Naive thymus-derived CD8-positive, alpha-beta T cell (primary cell): ENCODE results near the gene AKNA. TPM values are rescaled to one million over a fixed set of nuclear protein-coding genes. Genes with fewer than 3 reads are reported as not detected.

Experiments used
- ATAC-seq, 2 donors: fragments of 150-1000 bp; cut with Tn5 transposase in 1 of 2; sonication (Bioruptor Pico), chemical (Tn5 transposase) in 1 of 2; 1 replicate in 1 of 2; 2 replicates in 1 of 2; pipeline ENCODE4 v1.10.0; 2021; ENCODE audit warnings: mild to moderate bottlenecking in 2 of 2, moderate library complexity in 2 of 2
- POLR2A ChIA-PET: fragments of 350-600 bp; sonication (Branson Sonifier 250); formaldehyde crosslinking; loops from one replicate; lab custom pipeline; 2021; ENCODE audit warnings: antibody characterized with exemption; lab: Charles Lee
- DNase-seq, 10 donors: peaks; one replicate each; pipeline versions ENCODE4 v3.0.0 to v3.0.0-alpha.2; 2020 to 2022
- H3K27ac Mint-ChIP-seq, 10 donors: one replicate each; pipeline ENCODE4 v1.8.0; 2020 to 2022; ENCODE audit warnings: mild to moderate bottlenecking in 10 of 10, mixed read lengths in 10 of 10, moderate library complexity in 4 of 10, inconsistent platforms in 1 of 10
- H3K27me3 Mint-ChIP-seq, 5 donors: one replicate each; pipeline ENCODE4 v1.8.0; 2021 to 2022; ENCODE audit warnings: mixed read lengths in 5 of 5
- H3K36me3 Mint-ChIP-seq, 3 donors: one replicate each; pipeline ENCODE4 v1.8.0; 2020 to 2022; ENCODE audit warnings: mixed read lengths in 3 of 3, mild to moderate bottlenecking in 2 of 3, inconsistent platforms in 1 of 3
- H3K4me1 Mint-ChIP-seq, 4 donors: one replicate each; pipeline ENCODE4 v1.8.0; 2021 to 2022; ENCODE audit warnings: mixed read lengths in 4 of 4
- H3K4me3 Mint-ChIP-seq, 10 donors: one replicate each; pipeline ENCODE4 v1.8.0; 2020 to 2022; ENCODE audit warnings: mild to moderate bottlenecking in 10 of 10, mixed read lengths in 10 of 10, moderate library complexity in 6 of 10, inconsistent platforms in 1 of 10
- H3K9me3 Mint-ChIP-seq, 9 donors: one replicate each; pipeline ENCODE4 v1.8.0; 2020 to 2022; ENCODE audit warnings: mixed read lengths in 9 of 9, mild to moderate bottlenecking in 3 of 9, inconsistent platforms in 1 of 9, moderate library complexity in 1 of 9
- polyA plus RNA-seq, 3 donors: library from polyadenylated mRNA; unstranded; fragments of 300-500 nt; fragmentation: Illumina TruSeq; gene quantifications; one replicate each; pipeline ENCODE4 v1.2.3, GENCODE V29; 2021
- total RNA-seq, 8 experiments: library from RNA in 2 of 8; stranded (reverse) in 2 of 8; gene quantifications; one replicate each; pipeline ENCODE4 v1.2.3 and lab custom pipeline; 2021 to 2026

Gene AKNA
- total and polyA plus RNA-seq, 5 experiments from 2014 or later, result 12.7 to 430 (median 31.6) TPM

DNA sequence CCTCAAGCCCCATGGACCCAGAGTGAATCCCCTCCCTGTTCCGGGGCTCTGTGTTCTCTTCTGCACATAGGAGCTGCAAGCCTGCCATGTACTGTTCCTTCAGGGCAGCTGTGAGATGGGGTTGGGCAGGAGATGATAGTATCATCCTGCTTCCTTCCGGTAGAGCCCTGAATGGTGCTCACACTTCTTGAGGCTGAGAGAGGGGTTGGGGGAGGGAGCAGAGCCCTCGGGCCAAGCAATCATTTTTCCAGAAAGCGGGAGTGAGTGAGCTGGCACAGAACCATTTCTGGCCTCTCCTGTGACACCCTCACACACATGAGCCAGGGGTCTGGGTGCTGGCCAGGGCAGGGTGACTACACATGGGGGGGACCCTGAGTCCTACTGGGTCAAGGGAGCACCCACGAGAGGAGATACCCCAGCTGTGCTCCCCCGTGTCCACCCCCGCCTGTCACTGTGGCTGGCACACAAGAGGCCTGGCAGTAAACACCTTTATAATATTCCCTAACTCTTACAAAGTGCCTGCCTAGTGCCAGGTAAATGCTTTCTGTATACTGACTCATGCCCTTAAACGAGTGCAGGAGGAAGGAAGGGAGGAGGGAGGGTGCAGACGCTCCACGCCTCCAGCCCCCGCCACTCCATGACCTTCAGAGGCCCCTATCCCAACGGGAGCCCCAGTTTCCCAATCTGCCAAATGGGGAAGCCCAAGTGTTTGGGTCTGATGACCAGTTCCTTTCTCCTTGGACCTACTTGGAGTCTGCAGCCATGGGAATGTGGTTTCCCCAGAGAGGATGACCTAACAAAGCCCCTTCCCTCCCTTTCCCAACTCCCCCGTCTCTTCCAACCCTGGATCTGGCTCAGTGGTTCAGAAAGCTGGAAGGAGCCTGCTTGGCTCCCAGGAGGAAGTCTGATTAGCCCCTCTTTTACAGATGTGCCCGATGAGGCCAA, 15.5 kb downstream of the AKNA start:
- Mint-ChIP-seq H3K36me3 (peaks cover 5 to 78% (median 34%) of the 10 kb centered on the region in 3 donors), H3K27ac (peak overlapping the region; percentile 85 to 98 (median 90))
- POLR2A ChIA-PET, result interaction anchor here (0.6 to 41.6 kb wide), 9 partner anchors 8 to 558 kb away, joined by 3 to 1589 read pairs (median 4); partner anchors contain the start of genes AKNA, ATP6V1G1 and TNFSF8

GRCh38 chr9:114371343-114371944, 16.3 kb downstream of the AKNA start:
- Mint-ChIP-seq H3K36me3 (peaks cover 9 to 78% (median 34%) of the 10 kb centered on the region in 3 donors), H3K9me3 (no peaks in the 10 kb centered on the region), H3K4me1 (peaks cover 51 to 94% (median 93%) of the 10 kb centered on the region in 4 donors), H3K27ac (peak overlapping the region; percentile 85 to 98 (median 92)), H3K4me3 (peak overlapping the region; percentile 61 to 88 (median 83)), H3K27me3 (no peaks in the 10 kb centered on the region)
- DNase-seq (no peak), ATAC-seq (no peak)
- POLR2A ChIA-PET, result interaction anchor here (0.9 to 41.6 kb wide), 5 partner anchors 8 to 216 kb away, joined by 4 to 1589 read pairs (median 52); partner anchors contain the start of genes AKNA and ATP6V1G1

More for the DNA sequence above, 15.5 kb downstream of the AKNA start:
- Mint-ChIP-seq H3K9me3 (no peaks in the 10 kb centered on the region), H3K4me3 (peak overlapping the region; percentile 61 to 88 (median 83)), H3K27me3 (no peaks in the 10 kb centered on the region), H3K4me1 (peaks cover 49 to 93% (median 92%) of the 10 kb centered on the region in 4 donors)
- peak; percentile 43 to 49 for ATAC-seq
- peak in 7 of 10 donors; percentile 31 to 67 (median 50) for DNase-seq

DNA sequence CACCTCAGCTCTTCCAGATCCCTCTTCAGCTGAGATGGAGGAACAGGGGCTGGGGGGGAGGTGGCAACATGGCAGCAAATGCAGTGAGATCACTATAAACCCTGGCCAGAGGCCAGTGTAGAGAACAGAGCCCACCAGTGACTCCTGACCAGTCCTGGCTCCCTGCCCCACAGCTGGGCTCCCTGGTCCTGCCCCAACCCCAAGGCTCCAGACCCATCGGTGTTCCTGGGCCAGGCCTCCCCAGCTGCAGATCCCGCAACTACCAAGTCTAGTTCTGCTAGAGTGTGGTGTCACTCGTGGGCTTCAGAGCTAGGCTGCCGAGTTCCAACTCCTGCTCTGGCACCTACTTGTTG, 16.8 kb downstream of the AKNA start:
- Mint-ChIP-seq H3K36me3 (peaks cover 9 to 81% (median 37%) of the 10 kb centered on the region in 3 donors), H3K9me3 (no peaks in the 10 kb centered on the region), H3K4me3 (peak overlapping the region in 9 of 10 donors; percentile 61 to 88 (median 82)), H3K27me3 (no peaks in the 10 kb centered on the region), H3K4me1 (peaks cover 53 to 96% (median 95%) of the 10 kb centered on the region in 4 donors), H3K27ac (peak overlapping the region; percentile 85 to 98 (median 90))
- POLR2A ChIA-PET, result interaction anchor here (0.9 to 41.6 kb wide), 4 partner anchors 9 to 217 kb away, joined by 4 to 1589 read pairs (median 164); partner anchors contain the start of genes AKNA and ATP6V1G1
- DNase-seq (no peak), ATAC-seq (no peak)

GRCh38 chr9:114370251-114370967, 17.4 kb downstream of the AKNA start:
- Mint-ChIP-seq H3K36me3 (peaks cover 9 to 81% (median 36%) of the 10 kb centered on the region in 3 donors), H3K27me3 (no peaks in the 10 kb centered on the region), H3K4me1 (peaks cover 49 to 96% (median 96%) of the 10 kb centered on the region in 4 donors), H3K9me3 (no peaks in the 10 kb centered on the region), H3K27ac (peak overlapping the region; percentile 22 to 98 (median 92)), H3K4me3 (peak overlapping the region in 9 of 10 donors; percentile 33 to 88 (median 75))
- ATAC-seq (no peak), DNase-seq (no peak)
- POLR2A ChIA-PET, result interaction anchor here (0.9 to 41.6 kb wide), 3 partner anchors 8 to 23 kb away, joined by 4 to 1589 read pairs (median 324); partner anchors contain the start of gene AKNA

- peaks cover 0 to 3% (median 0%) of the 10 kb centered on the region in 9 donors for H3K9me3 Mint-ChIP-seq
- no peak for DNase-seq
Measured at GRCh38 chr9:114369216-114370130, 18.3 kb downstream of the AKNA start.

GRCh38 chr9:114367772-114368569, 19.8 kb downstream of the AKNA start:
- peaks cover 9 to 82% (median 42%) of the 10 kb centered on the region in 3 donors for H3K36me3 Mint-ChIP-seq
- no peak for ATAC-seq
- no peak for DNase-seq
- H3K9me3 Mint-ChIP-seq, result peaks cover 0 to 3% (median 0%) of the 10 kb centered on the region in 9 donors
- peak overlapping the region; percentile 88 to 99 (median 97) for H3K27ac Mint-ChIP-seq
- POLR2A ChIA-PET, result interaction anchor here (1.8 to 41.6 kb wide), 5 partner anchors 20 to 244 kb away, joined by 5 to 1589 read pairs (median 10); partner anchors contain the start of genes AKNA, ATP6V1G1 and WHRN
- H3K4me1 Mint-ChIP-seq, result peaks cover 44 to 96% (median 93%) of the 10 kb centered on the region in 4 donors
- peak overlapping the region in 8 of 10 donors; percentile 31 to 81 (median 72) for H3K4me3 Mint-ChIP-seq
- H3K27me3 Mint-ChIP-seq, result no peaks in the 10 kb centered on the region

More at GRCh38 chr9:114369216-114370130, 18.3 kb downstream of the AKNA start:
- POLR2A ChIA-PET, result interaction anchor here (17.4 to 41.6 kb wide), 2 partner anchors 22 to 23 kb away, joined by 324 to 1589 read pairs; partner anchors contain the start of gene AKNA
- Mint-ChIP-seq H3K36me3 (peaks cover 9 to 81% (median 41%) of the 10 kb centered on the region in 3 donors), H3K27me3 (no peaks in the 10 kb centered on the region), H3K4me3 (peak overlapping the region; percentile 0 to 74 (median 48)), H3K4me1 (peaks cover 44 to 96% (median 93%) of the 10 kb centered on the region in 4 donors), H3K27ac (peak overlapping the region; percentile 22 to 94 (median 89))
- no peak for ATAC-seq

GRCh38 chr9:114367366-114367765, 20.4 kb downstream of the AKNA start:
- H3K27ac Mint-ChIP-seq, result peak overlapping the region; percentile 88 to 99 (median 97)
- peaks cover 44 to 95% (median 91%) of the 10 kb centered on the region in 4 donors for H3K4me1 Mint-ChIP-seq
- no peaks in the 10 kb centered on the region for H3K27me3 Mint-ChIP-seq
- DNase-seq (no peak), ATAC-seq (no peak)
- POLR2A ChIA-PET, result interaction anchor here (1.8 to 41.6 kb wide), 5 partner anchors 19 to 245 kb away, joined by 5 to 1589 read pairs (median 10); partner anchors contain the start of genes AKNA, ATP6V1G1 and WHRN
- peak overlapping the region; percentile 27 to 82 (median 78) for H3K4me3 Mint-ChIP-seq
- peaks cover 9 to 87% (median 42%) of the 10 kb centered on the region in 3 donors for H3K36me3 Mint-ChIP-seq
- peaks cover 0 to 3% (median 0%) of the 10 kb centered on the region in 9 donors for H3K9me3 Mint-ChIP-seq

DNA sequence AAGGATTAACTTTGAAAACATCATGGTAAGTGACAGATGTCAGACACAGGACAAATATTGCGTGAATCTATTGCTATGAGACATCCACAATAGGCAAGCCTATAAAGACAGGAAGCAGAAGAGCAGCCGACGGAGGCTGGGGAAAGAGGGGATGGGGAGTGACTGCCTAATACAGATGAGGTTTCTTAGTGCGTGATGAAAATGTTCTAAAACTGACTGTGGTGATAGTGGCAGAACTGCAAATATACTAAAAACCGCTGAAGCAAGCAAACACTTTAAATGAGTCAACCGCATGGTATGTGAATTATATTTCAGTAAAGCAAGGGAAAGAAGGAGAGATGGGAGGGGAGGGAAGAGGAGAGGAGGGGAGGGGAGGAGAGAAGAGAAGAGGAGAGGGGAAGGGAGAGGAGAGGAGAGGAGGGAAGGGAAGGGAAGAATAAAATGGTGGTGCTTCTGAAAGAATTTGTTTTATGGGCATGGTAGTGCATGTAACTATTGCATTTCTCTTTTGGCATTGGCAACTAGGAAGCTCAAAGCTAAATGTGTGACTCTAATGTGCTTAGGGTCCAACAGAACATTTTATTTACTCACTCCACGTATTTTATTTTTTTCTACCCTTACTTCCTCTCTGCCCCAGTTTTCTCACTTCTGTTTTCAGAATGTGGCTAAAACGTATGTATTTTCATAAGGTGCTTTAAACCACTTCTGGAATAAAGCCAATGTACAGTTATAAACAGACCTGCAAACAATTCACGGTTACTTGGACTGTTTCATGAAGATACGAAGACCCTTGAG, 21.3 kb downstream of the AKNA start:
- ATAC-seq, result peak; percentile 59 to 82
- H3K4me3 Mint-ChIP-seq, result peak overlapping the region; percentile 59 to 82 (median 78)
- peaks cover 9 to 90% (median 48%) of the 10 kb centered on the region in 3 donors for H3K36me3 Mint-ChIP-seq
- H3K27me3 Mint-ChIP-seq, result no peaks in the 10 kb centered on the region
- H3K27ac Mint-ChIP-seq, result peak overlapping the region; percentile 88 to 99 (median 97)
- peaks cover 37 to 93% (median 88%) of the 10 kb centered on the region in 4 donors for H3K4me1 Mint-ChIP-seq
- POLR2A ChIA-PET, result interaction anchor here (0.6 to 41.6 kb wide), 8 partner anchors 7 to 788 kb away, joined by 3 to 1589 read pairs (median 10); partner anchors contain the start of genes AKNA, ATP6V1G1 and WHRN
- peak in 6 of 10 donors; percentile 39 to 74 (median 64) for DNase-seq
- H3K9me3 Mint-ChIP-seq, result peaks cover 0 to 3% (median 0%) of the 10 kb centered on the region in 9 donors

DNA sequence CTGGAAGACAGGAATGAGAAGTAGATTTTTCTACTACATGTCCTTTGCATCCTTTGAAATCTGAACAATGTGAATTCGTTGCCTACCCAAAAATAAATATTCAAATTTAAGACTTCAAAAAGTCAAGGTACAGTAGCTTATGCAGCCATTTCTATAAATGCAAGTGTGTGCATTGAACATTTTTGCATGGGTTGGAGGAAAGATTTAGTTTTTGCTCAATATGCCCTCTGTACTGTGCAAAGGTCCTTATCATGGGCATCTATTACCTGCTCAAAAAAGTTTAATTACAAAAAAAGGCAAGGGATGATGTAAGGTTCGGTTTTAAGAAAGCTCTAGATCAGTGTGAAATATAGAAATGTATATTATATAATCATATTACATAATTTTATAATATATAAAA, 22.6 kb downstream of the AKNA start:
- no peak for DNase-seq
- H3K9me3 Mint-ChIP-seq, result peaks cover 0 to 3% (median 0%) of the 10 kb centered on the region in 9 donors
- POLR2A ChIA-PET, result interaction anchor here (1.9 to 41.6 kb wide), 4 partner anchors 8 to 33 kb away, joined by 7 to 1589 read pairs (median 188); partner anchors contain the start of gene AKNA
- peaks cover 45 to 94% (median 88%) of the 10 kb centered on the region in 4 donors for H3K4me1 Mint-ChIP-seq
- peak overlapping the region in 9 of 10 donors; percentile 87 to 98 (median 94) for H3K27ac Mint-ChIP-seq
- H3K27me3 Mint-ChIP-seq, result no peaks in the 10 kb centered on the region
- peaks cover 9 to 94% (median 56%) of the 10 kb centered on the region in 3 donors for H3K36me3 Mint-ChIP-seq
- peak overlapping the region in 6 of 10 donors; percentile 3 to 74 (median 62) for H3K4me3 Mint-ChIP-seq
- ATAC-seq, result no peak
